GM11168 (cell line): Measurements from ENCODE around the gene LRRC8C.

Experiments
- in situ Hi-C: fragments of 300-500 bp; cut with MboI; formaldehyde crosslinking; loops from one replicate; pipeline ENCODE4 v1.12.0; 2022; ENCODE audit warnings: low sequenced_read_pairs; ENCODE audit not compliant: unreplicated experiment

Gene LRRC8C

DNA sequence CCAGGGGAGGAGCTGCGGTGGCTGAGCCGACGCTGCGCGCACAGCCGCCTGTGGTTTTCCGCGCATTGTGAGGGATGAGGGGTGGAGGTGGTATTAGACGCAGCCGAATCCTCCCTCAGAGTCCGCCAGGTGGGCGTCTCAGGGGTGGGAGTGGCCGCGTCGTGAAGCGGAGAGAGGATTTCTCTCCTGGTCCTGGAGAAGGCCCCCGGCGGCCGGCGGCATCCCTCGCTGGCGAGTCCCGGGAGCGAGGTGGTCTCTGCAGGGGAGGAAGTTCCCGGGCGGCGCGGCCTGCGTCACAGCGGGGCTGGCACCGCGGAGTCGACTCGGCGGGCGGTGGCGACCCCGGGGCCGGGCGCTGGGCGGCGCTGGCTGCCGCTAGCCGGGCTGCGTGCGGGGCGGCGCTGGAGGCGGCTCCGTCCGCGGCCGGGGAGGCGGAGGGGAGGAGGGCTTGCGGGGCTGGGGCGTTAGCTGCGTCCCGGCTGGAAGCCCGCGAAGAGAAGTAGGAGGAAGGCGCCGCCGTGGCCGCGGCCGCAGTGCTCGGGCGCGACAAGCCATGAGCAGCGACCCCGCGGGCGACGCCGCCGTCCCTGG is at the start of gene LRRC8C:
LRRC8C (plus strand) TSS at position 464 of the 591 bp plus-strand sequence. CDS start 53,354 bp downstream, outside the sequence.
- in situ Hi-C loops, result loop anchor here (5.0 to 25.0 kb wide), 2 partner anchors 130 to 330 kb away; no protein-coding TSS in a partner anchor

DNA sequence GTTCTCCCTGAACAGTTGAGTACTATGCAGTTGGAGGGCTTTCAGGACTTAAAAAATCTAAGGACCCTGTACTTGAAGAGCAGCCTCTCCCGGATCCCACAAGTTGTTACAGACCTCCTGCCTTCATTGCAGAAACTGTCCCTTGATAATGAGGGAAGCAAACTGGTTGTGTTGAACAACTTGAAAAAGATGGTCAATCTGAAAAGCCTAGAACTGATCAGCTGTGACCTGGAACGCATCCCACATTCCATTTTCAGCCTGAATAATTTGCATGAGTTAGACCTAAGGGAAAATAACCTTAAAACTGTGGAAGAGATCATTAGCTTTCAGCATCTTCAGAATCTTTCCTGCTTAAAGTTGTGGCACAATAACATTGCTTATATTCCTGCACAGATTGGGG is 48.7 kb upstream of the LRRC8C start:
- in situ Hi-C loops, result no loop called here

DNA sequence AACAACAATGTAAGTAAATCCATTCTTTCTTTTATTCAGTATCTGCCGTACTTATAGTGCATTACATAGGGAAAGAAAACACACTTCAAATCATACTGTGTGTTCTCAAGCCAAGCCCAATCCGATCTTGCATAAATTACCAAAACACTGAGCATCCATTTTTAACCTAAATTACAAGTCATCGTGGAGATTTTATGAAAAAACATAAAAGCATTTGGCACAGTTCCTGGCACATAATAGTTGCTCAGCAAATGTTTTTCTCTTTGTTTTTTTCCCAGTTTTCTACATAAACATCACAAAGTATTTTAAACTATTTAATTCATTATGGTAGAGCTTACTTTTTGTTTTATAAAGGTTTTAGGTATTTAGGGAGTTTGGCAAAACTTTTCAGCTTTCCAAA is 48.1 kb upstream of the LRRC8C start:
- in situ Hi-C loops, result no loop called here

DNA sequence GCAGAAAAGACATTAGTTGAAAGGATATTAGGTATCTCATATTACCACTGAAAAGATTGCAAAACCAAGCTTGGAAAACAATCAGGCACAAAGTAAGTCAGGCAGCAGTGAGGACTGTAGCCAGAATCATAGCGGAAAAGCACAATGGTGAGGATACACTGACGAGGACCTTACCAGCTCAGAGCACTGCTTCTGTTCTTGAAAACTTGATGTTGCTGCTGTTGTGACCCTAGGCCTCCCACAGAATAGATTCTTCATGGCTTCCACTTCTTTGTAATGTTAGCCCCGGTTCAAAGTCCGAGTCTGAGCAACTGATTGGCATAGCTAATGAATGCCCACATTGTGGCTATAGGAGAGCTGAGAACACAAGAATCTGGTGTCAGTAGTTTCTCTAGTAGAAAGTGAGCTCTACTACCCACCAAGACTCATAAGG is 45.2 kb upstream of the LRRC8C start:
- in situ Hi-C loops, result no loop called here

DNA sequence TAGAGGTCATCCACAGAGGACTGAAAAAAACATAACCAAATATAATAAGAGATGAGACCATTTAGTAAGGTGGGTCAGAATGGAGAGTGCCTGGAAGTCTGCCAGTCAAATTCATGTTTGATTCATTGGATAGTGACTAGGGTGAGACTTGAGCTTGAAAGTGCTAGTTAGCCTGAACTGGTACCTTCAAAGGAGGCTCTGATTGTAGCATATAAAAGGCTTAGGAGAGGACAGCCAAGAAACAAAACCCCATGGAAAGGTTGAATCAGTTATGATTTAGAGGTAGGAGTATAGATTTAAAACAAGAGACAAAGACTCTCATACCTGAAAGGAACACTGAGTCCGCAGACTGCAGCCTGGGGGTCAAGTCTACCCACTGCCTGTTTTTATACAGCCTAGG is 44.4 kb upstream of the LRRC8C start:
- in situ Hi-C loops, result no loop called here

DNA sequence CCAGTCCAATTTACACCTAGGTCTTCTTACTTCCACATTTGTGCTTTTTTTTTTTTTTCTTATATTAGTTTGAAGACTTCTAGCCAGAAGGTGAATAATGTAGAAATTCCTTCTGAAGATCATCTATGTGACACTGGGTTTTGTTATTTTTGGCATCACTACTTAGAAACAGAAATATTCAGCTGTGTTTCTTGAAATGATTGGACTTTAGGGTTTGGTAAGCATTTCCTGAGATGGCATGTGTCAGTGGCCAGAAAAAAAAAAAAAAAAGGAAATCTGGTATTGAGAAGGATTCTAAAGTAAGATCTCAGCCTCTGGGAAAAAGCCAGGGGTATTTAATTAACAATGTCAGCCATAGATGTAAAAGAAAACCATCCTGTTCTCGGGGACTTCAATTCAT is 43.4 kb upstream of the LRRC8C start:
- in situ Hi-C loops, result no loop called here

DNA sequence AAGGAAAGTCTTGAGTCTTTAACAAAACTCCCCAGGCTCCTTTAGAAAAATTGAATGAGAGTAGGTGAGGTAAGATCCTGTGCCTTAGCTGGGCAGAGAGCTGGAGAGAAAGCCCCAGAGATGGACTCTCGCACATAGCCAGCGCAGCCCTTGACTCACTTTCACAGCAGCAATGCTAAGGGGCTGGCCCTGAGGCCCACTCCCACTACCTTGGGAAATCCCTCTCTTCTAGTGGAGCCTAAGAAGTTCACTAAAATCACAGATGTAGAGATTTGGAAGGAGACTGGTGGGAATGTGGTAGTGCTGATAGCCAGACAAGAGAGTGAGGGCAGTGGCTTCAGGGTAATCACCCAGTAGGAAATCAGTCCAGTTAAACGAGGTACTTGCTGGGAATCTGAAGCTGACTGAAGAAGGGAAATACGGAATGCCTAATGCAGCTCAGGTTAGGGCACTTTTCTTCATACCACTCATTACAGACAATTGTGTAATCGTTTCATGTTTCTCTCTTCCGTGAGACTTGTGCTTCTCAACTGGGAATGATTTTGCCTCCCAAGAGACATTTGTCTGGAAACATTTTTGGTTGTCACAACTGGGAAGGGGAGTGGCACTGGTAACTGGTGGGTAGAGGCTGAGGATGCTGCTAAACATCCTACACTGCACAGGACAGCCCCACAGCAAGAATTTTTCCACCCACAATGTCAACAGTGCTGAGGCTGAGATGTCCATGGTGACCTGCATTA is 42.4 kb upstream of the LRRC8C start:
- in situ Hi-C loops, result loop anchor here (10.0 kb wide), 1 partner anchor 86 kb away; no protein-coding TSS in a partner anchor

DNA sequence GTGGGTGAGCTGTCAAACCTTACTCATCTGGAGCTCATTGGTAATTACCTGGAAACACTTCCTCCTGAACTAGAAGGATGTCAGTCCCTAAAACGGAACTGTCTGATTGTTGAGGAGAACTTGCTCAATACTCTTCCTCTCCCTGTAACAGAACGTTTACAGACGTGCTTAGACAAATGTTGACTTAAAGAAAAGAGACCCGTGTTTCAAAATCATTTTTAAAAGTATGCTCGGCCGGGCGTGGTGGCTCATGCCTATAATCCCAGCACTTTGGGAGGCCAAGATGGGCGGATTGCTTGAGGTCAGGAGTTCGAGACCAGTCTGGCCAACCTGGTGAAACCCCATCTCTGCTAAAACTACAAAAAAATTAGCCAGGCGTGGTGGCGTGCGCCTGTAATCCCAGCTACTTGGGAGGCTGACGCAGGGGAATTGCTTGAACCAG is 40.0 kb upstream of the LRRC8C start:
- in situ Hi-C loops, result loop anchor here (10.0 kb wide), 1 partner anchor 88 kb away; no protein-coding TSS in a partner anchor

DNA sequence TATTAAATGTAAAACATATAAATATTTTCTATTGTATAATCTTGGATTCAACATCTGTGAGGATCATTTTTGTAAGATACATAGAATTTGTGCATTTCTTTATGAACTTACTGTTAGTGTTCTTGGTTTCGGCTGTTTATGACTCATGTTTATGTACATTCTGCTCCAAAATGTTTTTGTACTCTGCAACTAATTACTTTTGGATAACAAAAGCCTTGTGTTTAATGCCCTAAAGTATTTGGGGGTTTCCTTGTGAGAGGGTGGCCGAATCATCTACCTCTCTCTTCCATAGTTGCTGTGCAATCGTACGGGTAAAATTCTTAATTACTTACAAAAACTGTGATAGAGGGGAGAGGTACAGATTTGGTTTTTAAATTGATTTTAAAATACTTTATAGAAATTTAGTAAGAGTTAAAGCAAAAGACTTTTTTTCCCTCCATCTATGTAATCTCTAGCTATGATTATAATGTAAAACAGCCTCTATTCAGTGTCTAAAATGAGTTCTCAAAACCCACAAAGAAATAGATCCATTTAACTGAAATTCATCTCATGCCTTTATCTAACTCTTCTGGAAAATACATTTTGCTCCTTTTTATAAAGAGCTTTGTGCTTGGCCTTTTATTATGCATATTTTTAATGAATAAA is 38.7 kb upstream of the LRRC8C start:
- in situ Hi-C loops, result loop anchor here (10.0 kb wide), 1 partner anchor 89 kb away; no protein-coding TSS in a partner anchor

DNA sequence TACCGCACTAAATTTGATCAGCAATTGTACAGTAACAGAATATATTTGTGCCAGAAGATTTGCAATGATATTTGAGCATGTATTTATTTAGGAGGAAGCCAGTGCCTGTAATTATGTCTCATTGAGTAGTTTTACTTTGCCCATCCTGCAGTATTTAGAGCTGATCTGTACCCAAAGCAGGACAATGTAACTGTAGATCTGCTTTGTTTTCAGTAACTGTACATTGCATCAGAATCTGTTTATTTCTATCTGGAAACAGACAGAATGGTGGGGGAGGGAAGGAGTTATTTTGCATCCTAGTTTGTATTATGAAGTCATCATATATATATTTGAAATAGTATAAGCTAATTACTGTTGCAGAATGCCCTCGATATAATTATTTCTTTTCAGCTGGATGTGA is 36.2 kb upstream of the LRRC8C start:
- in situ Hi-C loops, result loop anchor here (10.0 kb wide), 1 partner anchor 92 kb away; no protein-coding TSS in a partner anchor

DNA sequence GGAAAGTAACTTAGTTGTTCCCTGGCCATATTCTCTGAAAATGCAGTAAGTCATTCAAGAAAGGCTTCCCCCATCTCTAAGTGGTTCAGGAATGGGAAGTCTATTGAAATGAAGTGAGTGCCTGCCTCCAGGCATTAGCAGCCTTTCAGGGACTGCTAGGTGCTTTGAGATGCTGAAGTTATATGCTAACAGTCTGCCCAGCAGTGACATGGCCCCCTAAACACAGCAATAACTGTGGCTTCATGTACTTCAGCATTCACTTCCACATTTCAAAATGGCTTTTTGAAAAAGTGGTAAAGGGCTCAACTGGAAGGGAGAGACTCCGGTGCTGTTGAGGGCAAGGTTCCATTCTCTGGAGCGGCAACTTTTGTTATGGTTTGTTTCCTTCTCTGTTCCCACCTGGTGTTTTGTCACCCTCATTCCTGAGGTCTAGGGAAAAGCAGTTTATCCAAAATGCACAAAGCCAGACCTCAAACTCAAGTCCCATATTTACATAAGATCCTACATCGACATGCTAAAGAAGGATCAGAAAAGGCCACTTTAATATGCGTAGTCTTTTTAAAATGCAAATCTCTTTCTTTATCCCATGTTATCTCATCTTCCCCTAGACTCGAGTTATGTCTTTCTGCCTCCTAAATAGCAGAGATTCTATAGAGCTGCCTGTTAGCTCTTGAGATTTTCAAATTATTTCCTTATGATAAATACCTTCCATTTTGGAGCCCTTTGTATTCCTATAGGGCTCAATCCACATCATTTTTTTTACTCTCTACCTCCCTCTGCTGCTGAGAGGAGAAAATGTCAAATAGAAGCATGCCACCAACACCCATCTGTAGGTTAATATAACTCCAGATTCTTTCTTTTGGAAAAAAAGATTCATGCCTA is 34.2 kb upstream of the LRRC8C start:
- in situ Hi-C loops, result loop anchor here (10.0 kb wide), 1 partner anchor 94 kb away; no protein-coding TSS in a partner anchor

DNA sequence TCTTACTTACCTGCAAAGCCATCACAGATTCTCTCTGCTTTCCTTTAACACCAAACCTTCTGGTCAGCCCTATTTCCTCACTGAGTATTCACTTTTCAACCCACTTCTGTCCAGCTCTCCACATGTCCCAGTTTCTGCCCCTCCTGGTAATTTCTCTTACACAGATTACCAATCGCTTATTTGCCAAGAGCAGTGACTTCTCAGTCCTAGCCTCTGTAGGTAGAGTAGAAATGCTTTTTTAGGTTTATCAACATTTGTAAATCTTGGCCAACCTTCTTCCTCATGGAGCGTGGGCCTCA is 33.6 kb upstream of the LRRC8C start:
- in situ Hi-C loops, result loop anchor here (10.0 kb wide), 1 partner anchor 94 kb away; no protein-coding TSS in a partner anchor

DNA sequence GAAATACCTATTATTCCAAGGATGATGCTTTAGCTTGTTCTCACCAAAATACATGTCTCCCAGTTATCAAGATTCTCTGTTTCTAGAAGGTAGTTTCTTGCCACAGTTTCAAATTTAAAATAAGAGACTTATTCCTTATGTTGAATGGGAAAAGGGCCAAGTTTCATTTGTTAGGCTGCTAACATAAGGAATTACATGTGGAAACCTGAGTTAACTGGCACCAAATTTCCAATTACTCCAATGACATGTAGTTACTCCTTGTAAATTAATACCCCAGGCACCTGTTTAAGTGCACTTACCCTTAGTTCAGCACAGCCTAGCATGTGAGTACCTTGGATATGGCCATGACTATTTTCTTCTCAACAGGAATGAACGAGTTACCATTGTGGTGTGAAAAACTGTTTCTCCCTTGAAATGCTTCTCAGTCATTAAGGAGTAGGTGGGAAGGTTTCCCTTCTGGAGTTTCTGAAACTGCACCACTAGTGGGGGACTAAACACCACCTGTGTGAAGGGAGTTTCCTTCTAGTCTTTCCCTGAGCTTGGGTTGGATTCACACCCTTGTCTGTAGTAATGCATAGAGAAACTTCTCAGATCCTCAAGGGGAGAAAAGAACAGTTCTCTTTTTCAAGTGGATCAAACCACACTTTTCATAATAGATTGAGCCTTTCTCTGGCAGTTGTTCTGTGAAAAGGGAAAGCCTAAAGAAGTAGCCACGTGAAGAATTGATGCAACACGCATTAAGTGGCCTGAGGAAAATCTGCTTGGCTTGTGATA is 32.3 kb upstream of the LRRC8C start:
- in situ Hi-C loops, result no loop called here

DNA sequence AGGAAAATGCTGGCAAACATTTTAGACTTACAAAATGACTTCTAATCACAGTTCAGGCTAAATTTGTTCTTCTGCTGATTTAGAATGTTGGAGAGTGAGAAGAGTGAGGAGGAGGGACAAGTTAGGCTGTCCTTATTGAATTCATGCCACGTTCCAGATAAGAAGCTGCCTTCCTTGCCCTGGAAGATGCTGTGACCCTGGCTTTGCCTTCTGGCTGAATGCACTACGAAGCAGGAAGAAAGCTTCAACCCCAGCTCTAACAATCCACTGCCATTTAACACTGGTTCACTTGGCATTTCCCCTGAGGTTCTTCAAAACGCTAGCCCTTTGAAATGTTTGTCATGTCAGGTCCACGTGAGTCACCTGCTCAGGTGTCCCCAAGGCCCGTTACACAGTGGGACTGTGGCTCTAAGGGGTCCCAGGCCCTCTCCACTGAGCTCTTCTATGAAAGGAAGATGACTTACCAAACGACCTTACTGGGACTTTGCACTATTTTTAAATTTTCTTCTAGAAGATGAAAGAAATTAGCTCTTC is 30.0 kb upstream of the LRRC8C start:
- in situ Hi-C loops, result no loop called here

DNA sequence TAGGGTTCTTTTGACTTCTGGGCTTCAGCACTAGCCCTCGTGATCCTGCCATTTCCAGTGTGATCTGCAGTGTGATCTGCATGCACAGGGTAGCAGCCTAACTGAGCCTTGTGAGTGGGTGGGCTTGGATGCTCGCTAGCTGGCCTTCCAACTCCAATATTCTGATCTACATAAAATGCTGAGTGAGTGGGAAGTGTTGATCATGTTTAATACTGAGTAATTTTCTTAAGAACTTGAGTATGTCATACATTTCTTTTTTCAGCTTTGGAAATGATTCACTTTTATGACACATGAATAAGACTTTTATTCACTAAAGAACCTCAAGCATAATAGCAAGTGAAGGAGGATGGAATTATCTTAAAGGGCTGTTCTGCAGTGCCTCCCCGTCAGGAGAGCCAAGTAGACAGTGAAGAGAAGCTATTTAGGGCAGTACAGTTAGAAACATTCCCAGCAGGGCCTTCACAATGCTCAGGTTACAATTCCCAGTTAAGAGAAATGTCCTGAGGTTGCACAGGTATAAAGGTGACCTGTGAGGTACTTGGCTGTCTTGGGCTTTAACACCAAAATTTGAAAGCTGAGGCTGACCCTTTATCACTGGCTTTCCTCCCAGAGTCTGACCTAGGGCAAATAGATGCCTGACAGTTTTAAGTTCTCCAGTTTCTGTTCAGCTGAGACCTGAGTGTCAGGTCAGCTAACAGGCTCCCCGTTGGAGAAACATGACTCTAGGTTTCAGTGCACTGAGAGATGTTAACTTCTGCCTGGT is 29.1 kb upstream of the LRRC8C start:
- in situ Hi-C loops, result no loop called here

DNA sequence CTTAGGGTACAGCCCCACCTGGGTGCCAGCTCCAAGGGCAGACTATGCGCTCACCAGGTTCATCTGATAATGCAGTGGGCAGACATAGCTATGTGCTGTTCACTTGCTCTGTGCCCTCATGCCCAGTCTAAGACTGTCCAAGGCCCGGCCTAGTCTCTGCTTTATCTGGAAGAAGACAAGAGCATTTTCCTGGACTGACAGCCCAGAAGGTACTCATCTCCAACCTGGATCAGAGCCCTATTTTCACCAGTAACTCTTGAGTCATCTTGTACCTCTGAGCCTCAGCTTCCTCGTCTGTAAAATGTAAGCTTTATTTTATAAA is 28.5 kb upstream of the LRRC8C start:
- in situ Hi-C loops, result no loop called here

DNA sequence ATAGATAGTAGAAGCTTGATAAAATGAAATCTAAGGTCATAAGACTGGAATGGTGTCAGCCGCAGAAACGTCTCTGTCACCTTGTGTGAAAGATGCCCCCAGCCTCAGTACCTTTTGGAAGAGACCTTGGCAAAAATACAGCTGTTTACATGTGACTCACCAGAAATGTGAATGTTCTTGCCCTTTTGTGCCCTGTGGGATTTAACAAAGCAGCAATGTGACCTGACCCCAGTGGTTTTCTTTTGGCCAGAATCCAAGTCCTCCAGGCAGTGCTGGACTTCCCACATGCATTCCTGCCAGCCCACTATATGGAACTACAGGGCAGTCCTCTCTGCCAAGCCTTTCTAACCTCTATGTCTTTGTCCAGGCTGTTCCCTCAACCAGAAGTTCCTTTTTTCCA is 27.2 kb upstream of the LRRC8C start:
- in situ Hi-C loops, result no loop called here

DNA sequence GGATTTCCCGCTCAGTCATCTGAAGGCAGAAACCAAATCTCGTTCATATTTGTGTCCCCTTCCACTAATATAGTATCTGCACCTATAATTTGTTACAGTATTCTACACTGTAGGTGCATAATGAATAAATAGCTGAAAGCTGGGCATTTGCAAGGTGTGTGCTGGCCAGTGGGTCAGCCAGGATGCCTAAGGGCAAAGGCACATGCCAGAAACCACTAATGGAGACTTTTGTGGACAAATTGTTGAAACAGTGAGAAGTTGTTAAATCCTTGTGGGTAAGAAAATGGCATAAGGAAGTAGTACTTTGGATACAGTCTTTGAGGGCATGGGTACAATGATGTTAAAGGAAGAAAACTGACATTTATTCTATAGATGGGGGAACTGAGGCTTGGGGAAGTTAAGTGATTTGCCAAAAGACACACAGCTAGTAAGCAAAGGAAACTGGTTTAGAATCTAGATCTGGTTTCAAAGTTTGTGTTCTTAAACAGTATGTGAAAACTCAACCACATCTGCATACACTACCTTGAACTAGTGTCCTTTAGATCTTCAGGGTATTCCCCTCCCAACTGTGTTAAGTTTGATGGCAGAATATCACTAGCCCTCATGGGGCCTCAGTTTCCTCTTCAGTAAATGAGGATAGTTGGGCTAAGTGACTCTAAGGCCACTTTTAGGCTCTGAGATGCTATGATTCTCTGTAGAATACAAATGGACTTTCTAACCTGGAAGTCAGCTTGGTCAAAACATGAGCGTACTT is 26.5 kb upstream of the LRRC8C start:
- in situ Hi-C loops, result no loop called here
